ENCODE measurements around the gene RAB5A. TPM values are rescaled to one million over a fixed set of nuclear protein-coding genes. Genes with fewer than 3 reads are reported as not detected.

Gene RAB5A
- total and polyA plus RNA-seq, 2 donors (not counting 3 experiments of a cell fraction or from before 2014, with no cell fraction given) = 20.6 to 63.8 TPM

GRCh38 chr3:19950316-19950715, 3.4 kb downstream of the RAB5A start:
- intact Hi-C loops (cut with micrococcal nuclease) (no loop called here), dilution Hi-C loops (cut with MboI; ENCODE audit: extremely low pct_ligation_motif_present, low sequenced_read_pairs) (no loop called here)
- no peak for FAIRE-seq

More at GRCh38 chr3:19950316-19950715, 3.4 kb downstream of the RAB5A start:
- Histone ChIP-seq H3K9me3 (replicated peaks; ENCODE audit: control insufficient read depth, insufficient read depth, low read length) (no peaks in the 10 kb centered on the region), H4K20me1 (replicated peaks; ENCODE audit: control insufficient read depth, extremely low read depth, insufficient read depth, low read length) (no peaks in the 10 kb centered on the region), H3K79me2 (ENCODE audit: control insufficient read depth, insufficient read depth, low read length) (peaks cover 79% of the 10 kb centered on the region), H3K27ac (ENCODE audit: insufficient read depth, low read depth, low read length) (no peak overlapping the region), H3K4me3 (replicated peaks in 1 of 3; ENCODE audit: insufficient read depth in 1 of 3, low read depth in 1 of 3, low read length in 3 of 3) (no peak overlapping the region), H3K9me1 (replicated peaks; ENCODE audit: control insufficient read depth, extremely low read depth, insufficient read depth, low read length) (no peaks in the 10 kb centered on the region), H2AFZ (ENCODE audit: low read depth, low read length) (no peak overlapping the region), H3K4me2 (ENCODE audit: insufficient read depth, low read length) (peak overlapping the region; percentile 17), H3K36me3 (ENCODE audit: control insufficient read depth in 2 of 2, extremely low read depth in 1 of 2, insufficient read depth in 2 of 2, low read length in 2 of 2) (peaks cover 10 to 13% of the 10 kb centered on the region in 2 experiments), H3K27me3 (ENCODE audit: control insufficient read depth in 2 of 2, insufficient read depth in 2 of 2, low read length in 2 of 2) (no peaks in the 10 kb centered on the region), H3K9ac (replicated peaks; ENCODE audit: extremely low read depth, insufficient read depth, low read length) (no peak overlapping the region), H3K4me1 (ENCODE audit: control insufficient read depth, extremely low read depth, insufficient read depth, low read length) (peaks cover 23% of the 10 kb centered on the region)
- DNase-seq (ENCODE audit: low read depth, low spot score) = no peak
- POLR2A ChIA-PET = no interaction called here
- CTCF ChIA-PET = interaction anchor here (1.4 to 2.0 kb wide), 2 partner anchors 16 to 64 kb away, joined by 3 to 4 read pairs; no protein-coding TSS in a partner anchor
- TF ChIP-seq FOS (IDR thresholded peaks at IDR 0.05; ENCODE audit: borderline replicate concordance, insufficient read depth, low read length) (no peak), POLR2A (IDR thresholded peaks at IDR 0.05; ENCODE audit: low read depth, low read length) (no peak), MAX (IDR thresholded peaks at IDR 0.05; ENCODE audit: insufficient read depth, insufficient read length) (no peak), EZH2 (IDR thresholded peaks at IDR 0.05; ENCODE audit: borderline replicate concordance, low read depth, low read length, severe bottlenecking) (no peak), JUN (IDR thresholded peaks at IDR 0.05; ENCODE audit: borderline replicate concordance, insufficient read depth, insufficient read length, low read depth) (no peak), MYC (IDR thresholded peaks at IDR 0.05; ENCODE audit: low read depth, low read length) (no peak), GATA2 (IDR thresholded peaks at IDR 0.05; ENCODE audit: insufficient read depth, insufficient read length, low read depth, low read length) (no peak), POLR2AphosphoS5 (IDR thresholded peaks at IDR 0.05; ENCODE audit: insufficient read depth, low read depth, low read length) (no peak), CTCF (IDR thresholded peaks at IDR 0.05; ENCODE audit: extremely low read depth in 1 of 2, insufficient read depth in 1 of 2, low read depth in 1 of 2, low read length in 2 of 2) (no peak)
- BruUV-seq (replicated peaks) = no TSS peak

Data from endothelial cell of umbilical vein (primary cell).